WTC11 (cell line): ENCODE results near the gene ZNF532.

Source experiments
- CREM ChIP-seq: sonication (generic); formaldehyde crosslinking; IDR thresholded peaks from 2 replicates; pipeline ENCODE4 v1.8.1; 2022; ENCODE audit warnings: mild to moderate bottlenecking, missing genetic modification reagents, moderate library complexity
- FOXJ3 ChIP-seq: sonication (generic); formaldehyde crosslinking; IDR thresholded peaks from 2 replicates; pipeline ENCODE4 v1.9.0; 2021; ENCODE audit warnings: missing genetic modification reagents, mild to moderate bottlenecking, borderline replicate concordance
- FOXK1 ChIP-seq: sonication (generic); formaldehyde crosslinking; IDR thresholded peaks from 2 replicates; pipeline ENCODE4 v1.8.0; 2022; ENCODE audit warnings: mild to moderate bottlenecking, moderate library complexity, missing genetic modification reagents
- JUN ChIP-seq: sonication (generic); formaldehyde crosslinking; IDR thresholded peaks from 2 replicates; pipeline ENCODE4 v1.8.0; 2023; ENCODE audit warnings: mild to moderate bottlenecking, missing genetic modification reagents
- NR2C2 ChIP-seq: sonication (generic); formaldehyde crosslinking; IDR thresholded peaks from 2 replicates; pipeline ENCODE4 v1.8.0; 2022; ENCODE audit warnings: mild to moderate bottlenecking, missing genetic modification reagents
- TCF7 ChIP-seq: sonication (generic); formaldehyde crosslinking; IDR thresholded peaks from 2 replicates; pipeline ENCODE4 v1.8.0; 2022; ENCODE audit warnings: mild to moderate bottlenecking, low read depth, missing genetic modification reagents, moderate library complexity
- ZNF121 ChIP-seq: sonication (generic); formaldehyde crosslinking; IDR thresholded peaks from 2 replicates; pipeline ENCODE4 v1.8.0; 2023; ENCODE audit warnings: missing genetic modification reagents
- TF ChIP-seq, protein P1 (sequence below): fragments of 200-600 bp; IDR thresholded peaks from 2 replicates; pipeline ENCODE4 v1.8.0; 2022; ENCODE audit warnings: antibody characterized with exemption
- TF ChIP-seq, protein P2 (sequence below): sonication (generic); formaldehyde crosslinking; IDR thresholded peaks from 2 replicates; pipeline ENCODE4 v1.8.1; 2022; ENCODE audit warnings: low read depth, missing genetic modification reagents, borderline replicate concordance
- TF ChIP-seq, protein P3 (sequence below): sonication (generic); formaldehyde crosslinking; IDR thresholded peaks from 2 replicates; pipeline ENCODE4 v1.8.0; 2022; ENCODE audit warnings: mild to moderate bottlenecking, missing genetic modification reagents
- TF ChIP-seq, protein P4 (sequence below): sonication (generic); formaldehyde crosslinking; IDR thresholded peaks from 2 replicates; pipeline ENCODE4 v1.8.0; 2022; ENCODE audit warnings: mild to moderate bottlenecking, missing genetic modification reagents

DNA sequence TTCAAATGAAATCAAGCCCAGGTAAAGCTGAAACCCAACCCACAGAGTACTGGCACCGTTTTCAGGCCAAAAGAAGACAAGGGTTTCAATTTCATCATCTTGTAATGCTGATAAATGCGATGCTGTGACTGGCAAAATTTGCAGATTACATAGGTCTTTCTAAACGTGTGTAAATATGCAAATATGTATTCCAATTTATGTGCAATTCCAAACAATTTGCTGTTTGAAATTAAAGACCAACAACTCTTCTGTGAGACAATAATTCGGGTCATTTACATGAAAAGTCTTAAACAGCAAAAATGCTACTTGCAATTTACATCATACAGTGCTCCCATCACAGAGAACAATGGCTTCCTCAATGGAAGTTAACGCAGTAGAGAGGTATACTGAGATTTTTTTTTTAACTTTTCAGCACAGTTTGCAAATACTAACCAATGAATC, 2.8 kb upstream of the ZNF532 start:
- TF ChIP-seq, protein P1, sequence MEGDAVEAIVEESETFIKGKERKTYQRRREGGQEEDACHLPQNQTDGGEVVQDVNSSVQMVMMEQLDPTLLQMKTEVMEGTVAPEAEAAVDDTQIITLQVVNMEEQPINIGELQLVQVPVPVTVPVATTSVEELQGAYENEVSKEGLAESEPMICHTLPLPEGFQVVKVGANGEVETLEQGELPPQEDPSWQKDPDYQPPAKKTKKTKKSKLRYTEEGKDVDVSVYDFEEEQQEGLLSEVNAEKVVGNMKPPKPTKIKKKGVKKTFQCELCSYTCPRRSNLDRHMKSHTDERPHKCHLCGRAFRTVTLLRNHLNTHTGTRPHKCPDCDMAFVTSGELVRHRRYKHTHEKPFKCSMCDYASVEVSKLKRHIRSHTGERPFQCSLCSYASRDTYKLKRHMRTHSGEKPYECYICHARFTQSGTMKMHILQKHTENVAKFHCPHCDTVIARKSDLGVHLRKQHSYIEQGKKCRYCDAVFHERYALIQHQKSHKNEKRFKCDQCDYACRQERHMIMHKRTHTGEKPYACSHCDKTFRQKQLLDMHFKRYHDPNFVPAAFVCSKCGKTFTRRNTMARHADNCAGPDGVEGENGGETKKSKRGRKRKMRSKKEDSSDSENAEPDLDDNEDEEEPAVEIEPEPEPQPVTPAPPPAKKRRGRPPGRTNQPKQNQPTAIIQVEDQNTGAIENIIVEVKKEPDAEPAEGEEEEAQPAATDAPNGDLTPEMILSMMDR: no peak
- TF ChIP-seq, protein P2, sequence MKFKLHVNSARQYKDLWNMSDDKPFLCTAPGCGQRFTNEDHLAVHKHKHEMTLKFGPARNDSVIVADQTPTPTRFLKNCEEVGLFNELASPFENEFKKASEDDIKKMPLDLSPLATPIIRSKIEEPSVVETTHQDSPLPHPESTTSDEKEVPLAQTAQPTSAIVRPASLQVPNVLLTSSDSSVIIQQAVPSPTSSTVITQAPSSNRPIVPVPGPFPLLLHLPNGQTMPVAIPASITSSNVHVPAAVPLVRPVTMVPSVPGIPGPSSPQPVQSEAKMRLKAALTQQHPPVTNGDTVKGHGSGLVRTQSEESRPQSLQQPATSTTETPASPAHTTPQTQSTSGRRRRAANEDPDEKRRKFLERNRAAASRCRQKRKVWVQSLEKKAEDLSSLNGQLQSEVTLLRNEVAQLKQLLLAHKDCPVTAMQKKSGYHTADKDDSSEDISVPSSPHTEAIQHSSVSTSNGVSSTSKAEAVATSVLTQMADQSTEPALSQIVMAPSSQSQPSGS (CRISPR knock-in tag): no peak
- TF ChIP-seq ZNF121 (CRISPR knock-in tag) (no peak), FOXJ3 (no peak), FOXK1 (CRISPR knock-in tag) (no peak), JUN (CRISPR knock-in tag) (no peak), TCF7 (CRISPR knock-in tag) (no peak), CREM (CRISPR knock-in tag) (no peak), NR2C2 (no peak)
- TF ChIP-seq, protein P3, sequence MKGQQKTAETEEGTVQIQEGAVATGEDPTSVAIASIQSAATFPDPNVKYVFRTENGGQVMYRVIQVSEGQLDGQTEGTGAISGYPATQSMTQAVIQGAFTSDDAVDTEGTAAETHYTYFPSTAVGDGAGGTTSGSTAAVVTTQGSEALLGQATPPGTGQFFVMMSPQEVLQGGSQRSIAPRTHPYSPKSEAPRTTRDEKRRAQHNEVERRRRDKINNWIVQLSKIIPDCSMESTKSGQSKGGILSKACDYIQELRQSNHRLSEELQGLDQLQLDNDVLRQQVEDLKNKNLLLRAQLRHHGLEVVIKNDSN (CRISPR knock-in tag): no peak
- TF ChIP-seq, protein P4, sequence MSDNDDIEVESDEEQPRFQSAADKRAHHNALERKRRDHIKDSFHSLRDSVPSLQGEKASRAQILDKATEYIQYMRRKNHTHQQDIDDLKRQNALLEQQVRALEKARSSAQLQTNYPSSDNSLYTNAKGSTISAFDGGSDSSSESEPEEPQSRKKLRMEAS (CRISPR knock-in tag): no peak
